Cardiac muscle cell (in vitro differentiated cells and primary cell): Measurements from ENCODE around the gene EP400. TPM values are rescaled to one million over a fixed set of nuclear protein-coding genes. Genes with fewer than 3 reads are reported as not detected.

Source experiments
- DNase-seq, 2 donors: peaks; one replicate each; pipeline versions ENCODE4 v3.0.0 to v3.0.0-alpha.2; 2010 to 2017; ENCODE audit warnings: low read depth in 1 of 2, low spot score in 1 of 2
- H3K27ac ChIP-seq: fragments of 200-600 bp; sonication (generic); 2 replicates; pipeline ENCODE4 v1.5.1; 2016
- H3K27me3 ChIP-seq: fragments of 200-600 bp; sonication (generic); 2 replicates; pipeline ENCODE4 v1.6.0; 2016; ENCODE audit warnings: control low read depth
- H3K36me3 ChIP-seq: fragments of 200-600 bp; sonication (generic); 2 replicates; pipeline ENCODE4 v1.5.1; 2016; ENCODE audit warnings: control low read depth
- H3K4me1 ChIP-seq: fragments of 200-600 bp; sonication (generic); 2 replicates; pipeline ENCODE4 v1.8.1; 2017; ENCODE audit warnings: low read depth, mild to moderate bottlenecking, mixed run types
- H3K4me3 ChIP-seq: fragments of 200-600 bp; sonication (generic); 2 replicates; pipeline ENCODE4 v1.5.1; 2016; ENCODE audit warnings: mild to moderate bottlenecking
- H3K9me3 ChIP-seq: fragments of 200-600 bp; sonication (generic); 2 replicates; pipeline ENCODE4 v1.5.1; 2017; ENCODE audit warnings: low read depth, mild to moderate bottlenecking, control low read depth
- CTCF ChIP-seq: IDR thresholded peaks from 2 replicates; pipeline ENCODE4 v1.5.1; 2012; ENCODE audit warnings: low read depth, mild to moderate bottlenecking, low read length
- polyA plus RNA-seq: library from polyadenylated mRNA; unstranded; fragments of >200 nt; fragmentation: Nextera tagmentation; extraction: Ambion mirVana; gene quantifications from 2 replicates; pipeline ENCODE4 v1.2.1, GENCODE V29; 2016
- total RNA-seq: library from RNA; depleted of rRNA; stranded (reverse); fragments of >200 nt; gene quantifications from 2 replicates; pipeline ENCODE4 v1.2.3, GENCODE V29; 2016

The EP400 gene
- total and polyA plus RNA-seq, 2 experiments from 2014 or later, result 14.6 to 28.4 TPM

DNA sequence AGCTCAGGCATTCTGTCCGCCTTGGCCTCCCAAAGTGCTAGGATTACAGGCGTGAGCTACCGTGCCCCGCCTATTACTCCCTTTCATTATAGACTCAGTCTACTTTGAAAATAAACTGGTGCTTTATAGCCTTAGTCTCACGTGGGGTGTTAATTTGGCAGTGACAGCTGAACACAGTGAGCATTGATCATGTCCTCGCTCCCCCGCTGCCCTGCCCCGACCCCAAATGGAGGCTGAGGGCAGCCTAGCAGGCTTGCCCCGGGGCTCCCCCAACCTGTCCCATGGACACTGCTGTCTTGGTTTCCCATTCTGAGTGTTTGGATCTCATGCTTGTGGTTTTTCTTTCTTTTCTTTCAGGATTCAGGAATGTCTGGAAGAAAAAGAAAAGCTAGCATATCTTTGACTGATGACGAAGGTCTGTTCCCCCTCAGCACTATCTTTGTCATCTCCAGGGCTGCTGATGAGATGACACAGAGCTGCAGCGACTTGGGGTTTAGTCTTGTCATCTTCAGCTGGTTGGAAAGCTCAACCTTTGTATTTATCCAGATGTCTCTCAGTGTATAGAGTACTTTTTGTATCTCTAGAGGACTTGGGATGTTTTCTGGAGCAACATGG lies 42.2 kb downstream of the EP400 start:
- H3K9me3 ChIP-seq, result no peaks in the 10 kb centered on the region
- no peaks in the 10 kb centered on the region for H3K4me1 ChIP-seq
- peaks cover 50% of the 10 kb centered on the region for H3K36me3 ChIP-seq
- TF ChIP-seq CTCF, result no peak
- H3K4me3 ChIP-seq, result no peak overlapping the region
- H3K27me3 ChIP-seq, result no peaks in the 10 kb centered on the region
- no peak for DNase-seq
- H3K27ac ChIP-seq, result no peak overlapping the region

GRCh38 chr12:131994589-131994988 lies 44.8 kb downstream of the EP400 start:
- peaks cover 40% of the 10 kb centered on the region for H3K36me3 ChIP-seq

GRCh38 chr12:132000286-132000872 lies 50.6 kb downstream of the EP400 start:
- Histone ChIP-seq H3K4me3 (no peak overlapping the region), H3K4me1 (no peaks in the 10 kb centered on the region), H3K36me3 (peaks cover 6% of the 10 kb centered on the region), H3K27me3 (no peaks in the 10 kb centered on the region), H3K9me3 (no peaks in the 10 kb centered on the region), H3K27ac (no peak overlapping the region)
- no peak for DNase-seq
- no peak for TF ChIP-seq CTCF

More at GRCh38 chr12:131994589-131994988, 44.8 kb downstream of the EP400 start:
- DNase-seq, result no peak
- Histone ChIP-seq H3K27me3 (no peaks in the 10 kb centered on the region), H3K4me1 (no peaks in the 10 kb centered on the region), H3K27ac (no peak overlapping the region), H3K9me3 (no peaks in the 10 kb centered on the region), H3K4me3 (no peak overlapping the region)
- no peak for TF ChIP-seq CTCF

DNA sequence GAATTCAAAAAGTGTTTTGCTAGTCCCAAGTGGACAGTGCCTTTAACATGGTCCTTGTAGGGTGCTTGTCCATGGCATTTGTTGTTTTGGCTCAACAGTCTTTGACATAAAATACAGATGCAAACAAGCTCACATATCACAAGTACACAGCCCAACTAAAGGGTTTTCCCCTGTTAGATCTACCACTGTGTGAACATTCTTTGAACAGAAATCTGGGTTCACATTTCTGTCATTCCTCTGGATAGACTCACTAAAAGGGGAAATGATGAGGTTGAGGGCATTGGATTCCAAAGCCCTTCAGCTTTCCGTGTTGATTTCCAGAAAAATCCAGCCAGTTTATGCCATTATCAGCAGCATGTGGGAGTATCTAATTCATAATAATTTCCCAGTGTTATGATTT lies 54.1 kb downstream of the EP400 start:
- no peak for TF ChIP-seq CTCF
- no peaks in the 10 kb centered on the region for H3K4me1 ChIP-seq
- peak in 1 of 2 donors; percentile 61 for DNase-seq
- no peak overlapping the region for H3K27ac ChIP-seq
- no peaks in the 10 kb centered on the region for H3K9me3 ChIP-seq
- H3K27me3 ChIP-seq, result no peaks in the 10 kb centered on the region
- no peak overlapping the region for H3K4me3 ChIP-seq
- peaks cover 17% of the 10 kb centered on the region for H3K36me3 ChIP-seq

DNA sequence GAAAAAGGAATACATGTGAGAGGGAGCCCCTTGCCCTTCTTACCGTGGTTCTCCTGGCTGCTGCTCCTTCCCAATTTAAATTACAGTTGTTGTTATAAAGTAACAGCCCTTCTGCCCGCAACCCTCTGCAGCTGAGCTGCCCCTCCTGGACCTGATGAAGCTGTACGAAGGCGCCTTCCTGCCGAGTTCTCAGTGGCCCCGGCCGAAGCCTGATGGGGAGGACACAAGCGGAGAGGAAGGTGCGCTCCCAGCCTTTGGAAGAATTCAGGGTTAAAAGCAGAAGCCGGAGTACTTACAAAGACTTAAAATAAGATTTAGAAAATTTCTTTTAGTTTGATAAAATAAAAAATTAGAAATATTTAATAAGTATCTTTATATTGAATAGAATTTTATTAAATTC lies 55.2 kb downstream of the EP400 start:
- no peak for DNase-seq
- Histone ChIP-seq H3K4me1 (no peaks in the 10 kb centered on the region), H3K27ac (no peak overlapping the region)

More for the DNA sequence above, 55.2 kb downstream of the EP400 start:
- Histone ChIP-seq H3K4me3 (no peak overlapping the region), H3K9me3 (no peaks in the 10 kb centered on the region), H3K36me3 (peaks cover 17% of the 10 kb centered on the region), H3K27me3 (no peaks in the 10 kb centered on the region)
- no peak for TF ChIP-seq CTCF
